HUES48 (cell line): ENCODE measurements around the gene SMIM12.
A peak's percentile ranks its signal among the peaks of the same experiment; 100 is the strongest.

Experiments used
- H3K27ac ChIP-seq: one replicate; pipeline ENCODE4 v1.7.0; 2013; ENCODE audit warnings: low read depth, low read length, inconsistent platforms
- H3K27me3 ChIP-seq: 2 replicates; pipeline ENCODE4 v1.6.1; 2013; ENCODE audit warnings: mild to moderate bottlenecking, low read length; ENCODE audit not compliant: control insufficient read depth, insufficient read depth
- H3K36me3 ChIP-seq: 2 replicates; pipeline ENCODE4 v1.6.1; 2013; ENCODE audit warnings: low read length; ENCODE audit not compliant: control insufficient read depth, insufficient read depth
- H3K4me1 ChIP-seq: 2 replicates; pipeline ENCODE4 v1.6.1; 2013; ENCODE audit warnings: mild to moderate bottlenecking, low read length; ENCODE audit not compliant: control insufficient read depth, insufficient read depth
- H3K4me3 ChIP-seq: 2 replicates; pipeline ENCODE4 v1.5.1; 2013; ENCODE audit warnings: mild to moderate bottlenecking, low read depth, low read length
- H3K9ac ChIP-seq: 2 replicates; pipeline ENCODE4 v1.6.1; 2013; ENCODE audit warnings: mild to moderate bottlenecking, low read depth, low read length, moderate library complexity
- H3K9me3 ChIP-seq: 2 replicates; pipeline ENCODE4 v1.6.1; 2013; ENCODE audit warnings: low read length; ENCODE audit not compliant: control insufficient read depth, insufficient read depth

The SMIM12 gene

DNA sequence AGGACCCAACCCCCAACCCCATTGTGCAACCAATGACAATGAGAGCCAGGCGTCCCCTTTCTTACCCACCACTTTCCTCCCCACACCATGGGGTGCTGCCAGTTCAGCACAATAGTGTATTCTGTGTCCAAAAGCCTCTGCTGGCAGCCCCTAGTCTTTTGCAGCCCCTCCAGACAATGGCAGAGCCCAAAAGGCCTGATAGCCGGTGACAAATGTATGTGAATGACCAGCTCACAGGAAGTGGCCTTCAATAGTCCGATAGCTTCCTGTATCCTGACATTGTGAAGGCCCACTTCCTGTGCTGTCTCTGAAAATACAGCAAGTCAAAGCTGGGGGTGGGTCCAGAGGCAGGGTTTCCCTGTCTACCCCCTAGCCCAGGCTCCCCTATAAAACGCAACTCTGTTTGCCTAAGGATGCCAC is 16.6 kb downstream of the SMIM12 start:
- H3K4me3 ChIP-seq: no peak overlapping the region
- H3K27ac ChIP-seq: peak overlapping the region; percentile 49
- no peaks in the 10 kb centered on the region for H3K27me3 ChIP-seq
- no peaks in the 10 kb centered on the region for H3K9me3 ChIP-seq
- peaks cover 20% of the 10 kb centered on the region for H3K4me1 ChIP-seq
- H3K9ac ChIP-seq: no peak overlapping the region
- no peaks in the 10 kb centered on the region for H3K36me3 ChIP-seq

DNA sequence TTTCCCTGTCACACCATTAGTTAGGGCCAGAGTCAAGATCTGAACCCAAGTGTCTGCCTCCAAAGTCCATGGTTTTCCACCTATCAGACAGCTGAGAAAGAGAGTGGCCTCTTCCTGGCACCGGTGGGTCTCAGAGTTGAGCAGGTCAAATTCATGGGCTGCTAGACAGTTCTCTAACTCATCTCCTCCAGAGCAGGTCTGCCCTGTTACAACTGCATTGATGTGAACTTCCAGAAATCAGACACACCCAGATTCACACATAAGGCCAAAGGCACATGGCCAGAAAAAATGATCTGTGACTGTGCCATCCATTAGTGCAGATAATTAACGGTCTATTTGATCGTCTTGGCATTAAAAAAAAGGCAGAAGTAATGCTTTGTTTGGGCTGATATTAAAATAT is 17.5 kb downstream of the SMIM12 start:
- Histone ChIP-seq H3K9ac (no peak overlapping the region), H3K4me1 (peaks cover 20% of the 10 kb centered on the region), H3K4me3 (no peak overlapping the region), H3K9me3 (no peaks in the 10 kb centered on the region), H3K27ac (no peak overlapping the region), H3K36me3 (no peaks in the 10 kb centered on the region), H3K27me3 (no peaks in the 10 kb centered on the region)

DNA sequence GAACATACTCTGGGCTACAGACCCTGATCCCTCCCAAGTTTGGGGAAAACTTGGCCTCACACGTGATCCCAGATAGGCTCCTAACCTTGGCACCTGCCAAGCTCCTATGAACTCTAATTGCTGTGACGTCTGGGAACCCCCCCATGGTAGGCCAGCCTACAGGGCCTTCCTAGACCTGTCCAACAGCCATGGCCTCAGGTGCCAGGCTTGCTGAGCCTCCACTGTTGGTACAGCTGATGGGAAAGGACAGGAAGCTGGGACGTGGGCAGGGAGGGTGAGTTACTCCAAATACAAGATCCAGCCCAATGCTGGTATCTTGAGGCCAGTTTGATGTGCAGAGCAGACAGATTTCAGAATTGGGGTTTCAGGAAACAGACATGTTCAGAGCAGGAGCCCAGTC is 19.1 kb downstream of the SMIM12 start:
- no peak overlapping the region for H3K4me3 ChIP-seq
- H3K27ac ChIP-seq: no peak overlapping the region
- no peak overlapping the region for H3K9ac ChIP-seq
- no peaks in the 10 kb centered on the region for H3K9me3 ChIP-seq
- H3K36me3 ChIP-seq: no peaks in the 10 kb centered on the region
- H3K4me1 ChIP-seq: peaks cover 20% of the 10 kb centered on the region
- no peaks in the 10 kb centered on the region for H3K27me3 ChIP-seq

DNA sequence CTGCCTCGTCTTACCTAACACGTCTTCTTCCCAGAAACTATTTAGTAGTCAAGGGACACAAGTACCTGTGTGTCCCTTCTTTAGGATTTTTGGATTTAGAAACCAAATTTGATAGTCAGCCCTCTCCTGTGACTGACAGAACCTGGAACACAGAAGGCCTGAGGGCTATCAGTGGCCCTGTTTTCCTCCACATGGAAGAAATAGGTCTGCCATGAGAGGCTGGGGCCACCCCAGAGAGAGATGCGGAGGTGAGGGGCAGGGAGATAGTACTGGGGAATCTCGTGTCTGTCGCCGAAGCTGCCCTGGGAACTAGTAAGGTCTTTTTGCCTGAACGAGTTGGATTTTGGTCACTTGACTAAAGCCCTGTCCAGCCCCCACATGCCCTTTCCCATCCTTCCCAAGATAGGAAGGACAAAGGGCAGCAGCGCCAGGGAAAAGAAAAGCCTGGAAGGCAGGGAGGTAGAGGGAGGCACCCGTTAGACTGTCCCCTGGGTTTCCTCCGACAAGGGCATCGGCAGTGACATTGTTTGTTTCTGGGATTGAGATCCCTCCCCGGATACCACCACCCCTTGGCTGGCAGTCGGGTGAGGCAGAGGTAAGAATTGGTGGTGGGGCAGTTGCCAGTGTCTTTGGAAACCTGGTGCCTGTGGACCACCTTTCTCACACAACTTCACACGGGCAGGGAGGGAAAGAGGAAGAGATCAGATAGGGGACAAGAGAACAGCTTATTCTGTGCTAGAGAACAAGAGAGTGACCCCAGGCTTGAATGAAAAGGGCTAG is 19.8 kb downstream of the SMIM12 start:
- Histone ChIP-seq H3K27ac (no peak overlapping the region), H3K4me1 (peaks cover 19% of the 10 kb centered on the region), H3K4me3 (no peak overlapping the region), H3K27me3 (no peaks in the 10 kb centered on the region), H3K9ac (no peak overlapping the region), H3K36me3 (no peaks in the 10 kb centered on the region), H3K9me3 (no peaks in the 10 kb centered on the region)

DNA sequence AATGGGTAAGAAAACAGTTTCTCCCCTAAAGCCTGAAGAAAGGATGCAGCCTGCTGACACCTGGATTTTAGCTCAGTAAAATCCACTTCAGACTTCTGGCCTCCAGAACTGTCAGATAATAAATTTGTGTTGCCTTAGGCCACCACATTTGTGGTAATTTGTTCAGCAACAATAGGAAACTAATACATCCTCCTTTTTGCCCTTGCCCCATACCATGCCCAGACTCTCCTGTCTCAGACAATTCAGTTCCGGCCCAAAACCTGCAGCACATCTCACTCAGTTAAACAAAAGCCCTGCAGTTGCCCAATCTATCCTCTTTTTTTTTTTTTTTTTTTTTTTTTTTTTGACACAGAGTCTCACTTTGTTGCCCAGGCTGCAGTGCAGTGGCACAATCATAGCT is 25.8 kb downstream of the SMIM12 start:
- Histone ChIP-seq H3K4me1 (no peaks in the 10 kb centered on the region), H3K36me3 (no peaks in the 10 kb centered on the region), H3K9ac (no peak overlapping the region)

DNA sequence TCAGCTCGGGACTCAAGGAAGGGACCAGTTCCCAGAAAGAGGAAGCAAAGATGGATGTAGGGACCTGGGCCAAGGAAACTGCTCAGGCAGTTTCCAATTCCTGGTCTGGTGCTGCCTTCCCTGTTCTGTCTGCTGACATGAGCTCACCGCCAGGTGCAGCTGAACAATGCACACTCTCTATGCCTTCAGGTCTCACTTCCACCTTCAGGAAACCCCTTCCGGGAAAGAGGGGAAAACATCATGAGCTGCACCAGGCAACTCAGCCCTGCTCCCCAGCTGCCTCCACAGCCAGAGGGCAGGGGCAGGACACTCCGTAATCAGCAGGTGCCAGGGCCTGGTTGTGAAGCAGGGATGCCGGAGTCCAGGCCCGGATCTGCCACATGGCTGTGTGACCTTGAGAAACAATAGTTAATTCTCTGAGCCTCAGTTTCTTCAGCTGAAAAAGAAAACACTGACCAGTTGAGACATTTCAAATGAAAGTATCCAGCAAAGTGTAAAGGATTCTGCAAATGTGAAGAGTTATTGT is 27.8 kb downstream of the SMIM12 start:
- Histone ChIP-seq H3K36me3 (no peaks in the 10 kb centered on the region), H3K9ac (no peak overlapping the region), H3K27ac (no peak overlapping the region), H3K4me3 (no peak overlapping the region), H3K9me3 (no peaks in the 10 kb centered on the region), H3K4me1 (no peaks in the 10 kb centered on the region), H3K27me3 (no peaks in the 10 kb centered on the region)

More for the DNA sequence above, 25.8 kb downstream of the SMIM12 start:
- no peaks in the 10 kb centered on the region for H3K9me3 ChIP-seq
- H3K4me3 ChIP-seq: no peak overlapping the region
- no peak overlapping the region for H3K27ac ChIP-seq
- H3K27me3 ChIP-seq: no peaks in the 10 kb centered on the region

DNA sequence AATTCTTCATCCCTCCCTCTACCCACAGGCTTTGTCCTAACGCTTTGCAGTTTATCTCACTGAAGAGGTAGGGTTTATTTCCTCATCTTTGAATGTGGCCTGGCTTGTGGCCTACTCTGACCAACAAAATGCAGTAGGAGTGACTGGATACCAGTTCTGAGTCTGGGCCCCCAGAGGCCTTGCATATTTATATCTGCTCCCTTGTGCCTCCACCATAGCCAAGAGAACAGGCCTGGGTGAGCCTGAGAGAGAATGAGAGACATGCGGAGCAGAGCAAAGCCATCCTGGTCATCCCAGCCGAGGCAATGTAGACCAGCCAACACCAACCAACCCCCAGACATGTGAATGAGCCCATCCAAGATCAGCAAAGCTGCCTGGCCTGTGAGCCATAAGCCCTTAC is 30.3 kb downstream of the SMIM12 start:
- no peak overlapping the region for H3K27ac ChIP-seq
- H3K27me3 ChIP-seq: no peaks in the 10 kb centered on the region
- H3K36me3 ChIP-seq: no peaks in the 10 kb centered on the region
- H3K4me3 ChIP-seq: no peak overlapping the region
- no peaks in the 10 kb centered on the region for H3K9me3 ChIP-seq
- H3K4me1 ChIP-seq: no peaks in the 10 kb centered on the region
- no peak overlapping the region for H3K9ac ChIP-seq

DNA sequence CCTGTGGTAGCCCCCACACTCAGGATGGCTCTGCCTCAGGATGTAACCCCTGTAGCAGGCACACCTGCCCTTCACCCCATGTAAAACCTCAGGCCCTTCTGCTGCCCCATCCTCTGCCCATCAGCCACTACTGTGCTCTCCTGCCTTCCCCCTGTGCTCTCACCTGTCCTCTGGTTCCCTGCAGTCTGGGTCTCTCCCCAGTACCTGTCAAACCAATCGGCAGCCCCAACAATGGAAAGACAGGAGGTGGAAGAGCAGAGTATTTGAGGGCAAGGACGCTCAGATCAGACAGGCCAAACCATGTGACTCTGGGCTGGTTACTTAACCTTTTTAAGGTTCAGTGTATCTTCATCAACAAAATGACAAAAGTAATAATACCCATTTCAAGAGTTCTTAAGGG is 30.9 kb downstream of the SMIM12 start:
- Histone ChIP-seq H3K9me3 (no peaks in the 10 kb centered on the region), H3K9ac (no peak overlapping the region), H3K36me3 (no peaks in the 10 kb centered on the region), H3K4me3 (no peak overlapping the region), H3K27ac (no peak overlapping the region), H3K27me3 (no peaks in the 10 kb centered on the region), H3K4me1 (no peaks in the 10 kb centered on the region)

DNA sequence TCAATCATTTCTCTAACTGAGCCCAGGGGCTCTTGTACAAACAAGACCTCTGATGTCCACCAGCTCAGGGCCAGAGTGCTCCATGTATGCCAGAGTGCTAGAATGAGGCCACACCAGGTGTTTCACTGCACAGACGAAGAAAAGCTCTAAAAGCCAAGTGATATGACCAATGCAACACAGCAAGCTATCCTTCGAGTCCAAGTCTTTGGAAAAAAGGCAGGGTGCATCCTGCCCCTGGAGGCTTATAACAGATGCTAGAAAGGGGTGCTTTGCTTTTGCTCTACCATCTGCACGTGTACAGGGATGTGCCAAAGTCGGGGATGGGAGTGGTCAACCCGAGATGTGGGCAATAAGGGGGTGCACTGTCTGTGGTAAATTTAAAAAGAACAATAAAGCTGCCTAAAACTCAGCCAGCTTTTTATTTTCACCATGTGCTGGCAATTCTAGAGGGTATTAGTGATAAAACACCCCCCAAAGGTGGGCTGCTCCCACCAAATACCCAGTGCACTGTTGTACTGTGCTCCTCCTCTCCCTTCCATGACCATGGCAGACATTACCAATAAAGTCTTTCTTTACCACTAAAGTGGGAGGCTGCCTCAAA is 32.1 kb downstream of the SMIM12 start:
- H3K4me1 ChIP-seq: no peaks in the 10 kb centered on the region
- H3K9ac ChIP-seq: no peak overlapping the region
- H3K27ac ChIP-seq: no peak overlapping the region
- no peak overlapping the region for H3K4me3 ChIP-seq
- no peaks in the 10 kb centered on the region for H3K27me3 ChIP-seq
- H3K9me3 ChIP-seq: no peaks in the 10 kb centered on the region
- no peaks in the 10 kb centered on the region for H3K36me3 ChIP-seq

DNA sequence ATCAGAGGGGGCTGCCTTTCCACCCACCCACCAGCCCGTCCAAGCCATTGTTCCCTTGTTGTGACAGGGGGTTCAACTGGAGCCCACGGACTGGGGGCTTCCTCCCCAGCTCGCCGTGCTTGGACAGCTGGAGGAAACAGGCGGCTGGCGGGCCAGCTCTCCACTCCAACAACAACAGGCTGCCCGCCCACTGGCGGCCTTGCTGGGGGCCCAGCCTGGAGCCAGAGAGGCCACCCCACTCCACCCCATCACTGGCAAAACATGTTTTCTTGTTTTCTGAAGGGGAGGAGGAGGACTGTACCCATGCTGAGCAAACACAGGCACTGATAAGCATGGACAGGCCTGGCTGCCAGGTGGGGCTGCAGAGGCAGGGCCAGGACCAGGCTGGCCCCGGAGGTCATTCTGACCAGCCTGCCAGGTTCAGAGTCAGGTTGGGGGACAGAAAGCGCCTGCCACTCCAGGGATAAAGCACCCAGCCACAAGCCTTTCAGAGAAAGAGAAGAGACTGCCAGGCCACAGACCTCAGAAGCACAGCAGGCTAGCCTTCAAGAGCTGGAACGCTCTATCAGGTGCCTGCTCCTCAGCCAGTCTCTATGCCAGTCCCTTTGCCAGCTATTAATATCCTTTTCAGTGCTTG is 34.0 kb downstream of the SMIM12 start:
- H3K4me1 ChIP-seq: no peaks in the 10 kb centered on the region
- no peaks in the 10 kb centered on the region for H3K36me3 ChIP-seq
- H3K27ac ChIP-seq: no peak overlapping the region
- H3K9me3 ChIP-seq: no peaks in the 10 kb centered on the region
- no peaks in the 10 kb centered on the region for H3K27me3 ChIP-seq
- no peak overlapping the region for H3K9ac ChIP-seq
- H3K4me3 ChIP-seq: no peak overlapping the region

DNA sequence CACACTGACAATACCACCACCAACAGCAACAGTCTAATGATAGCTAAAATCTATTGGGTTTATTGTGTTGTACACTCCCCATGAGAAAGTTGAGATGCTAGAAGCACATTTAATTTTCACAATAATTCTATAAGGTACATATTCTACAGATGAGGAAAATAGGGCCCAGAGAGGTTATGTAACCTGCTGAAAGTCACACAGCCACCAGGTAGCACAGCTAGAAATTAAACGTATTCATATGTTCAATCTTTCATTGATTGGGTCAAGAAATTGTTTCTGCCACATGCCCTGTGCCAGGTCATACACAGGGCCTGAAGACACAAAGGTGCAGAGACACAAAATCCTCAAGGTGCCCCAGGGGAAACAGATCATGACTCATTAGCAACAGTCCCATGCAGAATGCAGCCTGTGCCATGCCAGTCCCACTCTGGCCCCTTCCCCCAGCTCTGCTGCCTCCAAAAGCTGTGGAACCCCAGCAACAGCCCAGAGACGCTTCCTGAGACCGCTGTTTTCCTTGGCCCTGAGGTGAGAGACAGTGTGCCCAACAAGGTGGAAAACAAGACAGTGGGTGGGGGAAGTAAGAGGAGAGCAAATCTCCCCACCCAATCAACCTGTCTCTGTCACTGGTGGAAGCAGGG is 34.6 kb downstream of the SMIM12 start:
- Histone ChIP-seq H3K9ac (no peak overlapping the region), H3K27ac (no peak overlapping the region), H3K4me3 (no peak overlapping the region), H3K36me3 (no peaks in the 10 kb centered on the region), H3K9me3 (no peaks in the 10 kb centered on the region), H3K27me3 (no peaks in the 10 kb centered on the region), H3K4me1 (no peaks in the 10 kb centered on the region)
